HepG2 (cell line): ENCODE measurements around the gene RBBP8NL. TPM values are rescaled to one million over a fixed set of nuclear protein-coding genes. Genes with fewer than 3 reads are reported as not detected.

Experiments
- ATAC-seq: fragments of 200-7000 bp; cut with Tn5 transposase; 3 replicates; pipeline ENCODE4 v1.9.1; 2020; ENCODE audit warnings: mild to moderate bottlenecking, moderate library complexity
- BruUV-seq: library from RNA; stranded (reverse); fragments of 400-500 nt; replicated peaks from 2 replicates; lab custom pipeline; 2021; lab: Mats Ljungman, UMichigan
- CTCF ChIA-PET: fragments of 300-600 bp; formaldehyde crosslinking; extraction: SDS; loops from one replicate; lab custom pipeline; 2021; ENCODE audit warnings: low total read pairs, inconsistent platforms, low intra/inter-chr PET ratio; lab: Yijun Ruan, JAX
- POLR2A ChIA-PET: fragments of 350-600 bp; sonication (Branson Sonifier 250); formaldehyde crosslinking; loops from one replicate; lab custom pipeline; 2020; ENCODE audit warnings: antibody characterized with exemption, inconsistent platforms; lab: Yijun Ruan, JAX
- DNase-seq: peaks from one replicate; pipeline ENCODE4 v3.0.0-alpha.2; 2015; ENCODE audit warnings: low spot score
- FAIRE-seq: peaks from 3 replicates; lab custom pipeline; 2011; peaks lifted over from hg19 to GRCh38; lab: Jason Lieb, UNC
- H2AFZ ChIP-seq: one replicate; pipeline ENCODE4 v1.6.1; 2011; ENCODE audit warnings: low read length, inconsistent platforms
- H3K27ac ChIP-seq: fragments of 300-600 bp; 3 replicates; pipeline ENCODE4 v1.8.0; 2011; ENCODE audit warnings: mixed run types, mild to moderate bottlenecking, mixed read lengths, low read length, inconsistent platforms; ENCODE audit not compliant: insufficient read depth; ENCODE audit errors: extremely low read length
- H3K27me3 ChIP-seq, 2 experiments: fragments of 200-600 bp in 1 of 2; 2 replicates in 1 of 2; 3 replicates in 1 of 2; pipeline versions ENCODE4 v1.6.0 to v1.8.0; 2011; ENCODE audit warnings: low read length in 2 of 2, mild to moderate bottlenecking in 2 of 2, moderate library complexity in 2 of 2, inconsistent platforms in 1 of 2; ENCODE audit not compliant: insufficient read depth in 2 of 2, control insufficient read depth in 1 of 2
- H3K36me3 ChIP-seq, 2 experiments: fragments of 200-600 bp in 1 of 2; replicated peaks in 1 of 2; 2 replicates in 1 of 2; 3 replicates in 1 of 2; pipeline versions ENCODE4 v1.5.1 to v1.8.0; 2011; ENCODE audit warnings: low read length in 2 of 2, inconsistent platforms in 1 of 2; ENCODE audit not compliant: insufficient read depth in 2 of 2, control insufficient read depth in 1 of 2
- H3K4me1 ChIP-seq: 2 replicates; pipeline ENCODE4 v1.5.1; 2012; ENCODE audit warnings: low read length, inconsistent platforms; ENCODE audit not compliant: insufficient read depth
- H3K4me2 ChIP-seq: 2 replicates; pipeline ENCODE4 v1.6.0; 2011; ENCODE audit warnings: low read depth, low read length, inconsistent platforms
- H3K4me3 ChIP-seq, 3 experiments: fragments of 200-600 bp in 1 of 3; sonication (generic), shearing (Covaris generic) in 1 of 3; replicated peaks in 1 of 3; 2 replicates each; pipeline ENCODE4 v1.5.1; 2011 to 2016; ENCODE audit warnings: low read length in 3 of 3, inconsistent platforms in 2 of 3, low read depth in 2 of 3, mild to moderate bottlenecking in 2 of 3, control low read depth in 1 of 3, mixed read lengths in 1 of 3; ENCODE audit not compliant: insufficient read depth in 1 of 3
- H3K79me2 ChIP-seq: one replicate; pipeline ENCODE4 v1.6.1; 2011; ENCODE audit warnings: low read length, inconsistent platforms; ENCODE audit not compliant: insufficient read depth
- H3K9ac ChIP-seq: 2 replicates; pipeline ENCODE4 v1.6.0; 2011; ENCODE audit warnings: mild to moderate bottlenecking, low read depth, low read length, inconsistent platforms; ENCODE audit not compliant: insufficient read depth
- H3K9me3 ChIP-seq: 2 replicates; pipeline ENCODE4 v1.5.1; 2012; ENCODE audit warnings: mild to moderate bottlenecking, low read length
- H4K20me1 ChIP-seq: 2 replicates; pipeline ENCODE4 v1.6.0; 2011; ENCODE audit warnings: inconsistent platforms, mild to moderate bottlenecking, low read length, moderate library complexity; ENCODE audit not compliant: insufficient read depth
- AGO1 ChIP-seq: fragments of 200-400 bp; formaldehyde crosslinking; IDR thresholded peaks from 2 replicates; pipeline ENCODE4 v1.6.1; 2017; ENCODE audit warnings: mild to moderate bottlenecking, low read depth, low read length, moderate library complexity; ENCODE audit not compliant: poor library complexity, severe bottlenecking
- ARNTL ChIP-seq: sonication (generic); formaldehyde crosslinking; IDR thresholded peaks from 2 replicates; pipeline ENCODE4 v1.4.0; 2020; ENCODE audit warnings: mild to moderate bottlenecking, missing genetic modification reagents
- BRD4 ChIP-seq: sonication (generic); formaldehyde crosslinking; IDR thresholded peaks from 2 replicates; pipeline ENCODE4 v1.4.0; 2020; ENCODE audit warnings: missing genetic modification reagents
- CBX5 ChIP-seq: sonication (generic); formaldehyde crosslinking; IDR thresholded peaks from 2 replicates; pipeline ENCODE4 v1.4.0; 2020; ENCODE audit warnings: missing genetic modification reagents, borderline replicate concordance
- HIC2 ChIP-seq: sonication (generic); formaldehyde crosslinking; IDR thresholded peaks from 2 replicates; pipeline ENCODE4 v1.9.0; 2022; ENCODE audit warnings: low read depth, missing genetic modification reagents
- HNF4G ChIP-seq, 2 experiments: sonication (generic) in 1 of 2; formaldehyde crosslinking in 1 of 2; IDR thresholded peaks; 2 replicates each; pipeline versions ENCODE4 v1.4.0 to v1.6.1; 2011 to 2020; ENCODE audit warnings: borderline replicate concordance in 2 of 2, low read depth in 2 of 2, mild to moderate bottlenecking in 2 of 2, low read length in 1 of 2, missing genetic modification reagents in 1 of 2, moderate library complexity in 1 of 2
- PATZ1 ChIP-seq: sonication (generic); formaldehyde crosslinking; IDR thresholded peaks from 2 replicates; pipeline ENCODE4 v1.4.0; 2020; ENCODE audit warnings: missing genetic modification reagents
- PRMT3 ChIP-seq: sonication (generic); formaldehyde crosslinking; IDR thresholded peaks from 2 replicates; pipeline ENCODE4 v1.8.1; 2022; ENCODE audit warnings: low read depth, mild to moderate bottlenecking, moderate library complexity, missing genetic modification reagents, borderline replicate concordance
- TEAD3 ChIP-seq: optimal IDR thresholded peaks from 2 replicates; pipeline ENCODE3; 2016; ENCODE audit warnings: borderline replicate concordance
- YEATS4 ChIP-seq: sonication (generic); formaldehyde crosslinking; IDR thresholded peaks from 2 replicates; pipeline ENCODE4 v1.4.0; 2020; ENCODE audit warnings: missing genetic modification reagents, borderline replicate concordance
- ZBTB39 ChIP-seq: sonication (generic); formaldehyde crosslinking; IDR thresholded peaks from 2 replicates; pipeline ENCODE4 v1.5.0; 2020; ENCODE audit warnings: missing genetic modification reagents
- ZNF234 ChIP-seq: sonication (generic); formaldehyde crosslinking; conservative IDR thresholded peaks from 2 replicates; pipeline ENCODE4 v1.5.1; 2020; ENCODE audit warnings: mild to moderate bottlenecking, missing genetic modification reagents
- ZNF24 ChIP-seq: fragments of 450-650 bp; IDR thresholded peaks from 2 replicates; pipeline ENCODE4 v1.6.1; 2017; ENCODE audit warnings: antibody characterized with exemption, mild to moderate bottlenecking
- ZNF275 ChIP-seq: sonication (generic); formaldehyde crosslinking; IDR thresholded peaks from 2 replicates; pipeline ENCODE4 v1.8.0; 2022; ENCODE audit warnings: missing genetic modification reagents, mild to moderate bottlenecking, inconsistent platforms, borderline replicate concordance
- ZNF879 ChIP-seq: sonication (generic); formaldehyde crosslinking; IDR thresholded peaks from 2 replicates; pipeline ENCODE4 v1.8.1; 2023; ENCODE audit warnings: missing genetic modification reagents
- ZNF891 ChIP-seq: sonication (generic); formaldehyde crosslinking; IDR thresholded peaks from 2 replicates; pipeline ENCODE4 v1.5.0; 2020; ENCODE audit warnings: mild to moderate bottlenecking, missing genetic modification reagents
- WGBS: methylation state at CpG from one replicate; pipeline ENCODE4 v1.1.6; 2017; ENCODE audit warnings: low lambda C conversion rate; 5-methylcytosine and 5-hydroxymethylcytosine counted together
- in situ Hi-C: cut with HindIII; loops from 2 replicates; pipeline ENCODE4 v1.10.0; 2017; ENCODE audit warnings: low pct_unique_long_range_greater_than_20kb; ENCODE audit not compliant: extremely low pct_ligation_motif_present
- intact Hi-C: fragments of 100-400 bp; cut with micrococcal nuclease; formaldehyde crosslinking; loops from one replicate; pipeline ENCODE4 v1.10.0; 2022; ENCODE audit not compliant: unreplicated experiment
- polyA plus RNA-seq, 8 experiments: library from polyadenylated mRNA; depleted of rRNA in 3 of 8; stranded (reverse) in 7 of 8; unstranded in 1 of 8; fragments of >200 nt; fragmentation: Illumina TruSeq in 4 of 8; extraction: Trizol in 4 of 8; gene quantifications; 2 replicates each; pipeline versions ENCODE4 v1.2.1 to v1.2.3, GENCODE V29; 2011 to 2016; ENCODE audit warnings: low read depth in 4 of 8, missing spikeins in 1 of 8, mixed read lengths in 1 of 8; ENCODE audit not compliant: insufficient read depth in 1 of 8
- total RNA-seq, 5 experiments: library from RNA; depleted of rRNA; stranded (reverse); fragments of >200 nt; fragmentation: Illumina TruSeq; extraction: Trizol; gene quantifications; 2 replicates each; pipeline ENCODE4 v1.2.3, GENCODE V29; 2016; ENCODE audit warnings: low read depth in 1 of 5

Gene RBBP8NL
- total and polyA plus RNA-seq, 2 of the 13 experiments (the other 11 are each of a cell fraction or from before 2014, with no cell fraction given), result 0.69 to 0.86 TPM

DNA sequence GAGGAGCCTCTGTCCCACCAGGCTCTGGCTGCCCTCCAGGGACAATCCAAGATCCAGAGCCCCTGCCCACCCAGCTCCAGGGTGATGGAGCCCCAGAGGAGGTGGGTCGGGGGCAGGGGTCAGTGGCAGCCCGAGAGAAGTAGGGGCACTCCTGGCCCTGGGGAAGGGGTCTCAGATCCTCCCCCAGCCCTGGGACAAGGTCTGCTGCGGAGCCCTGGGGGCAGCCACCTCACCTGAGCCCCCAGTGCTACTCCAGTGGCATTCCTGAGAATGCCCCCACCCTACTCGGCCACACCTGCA lies 57.6 kb downstream of the RBBP8NL start:
- CTCF ChIA-PET, result interaction anchor here (2.5 kb wide), 1 partner anchor 68 kb away, joined by 10 read pairs; the partner anchor contains the start of gene ADRM1
- Histone ChIP-seq H3K27ac (peak overlapping the region; percentile 95), H3K4me1 (peaks cover 75% of the 10 kb centered on the region), H2AFZ (no peak overlapping the region), H3K27me3 (no peaks in the 10 kb centered on the region), H3K4me2 (peak overlapping the region; percentile 97), H3K36me3 (no peaks in the 10 kb centered on the region), H3K79me2 (peaks cover 22% of the 10 kb centered on the region), H3K9ac (peak overlapping the region; percentile 90), H4K20me1 (peaks cover 13% of the 10 kb centered on the region), H3K9me3 (no peaks in the 10 kb centered on the region), H3K4me3 (peak overlapping the region; percentile 65 to 95 (median 91))
- no CpG with 5 or more reads among the region's 4 CpGs for WGBS
- in situ Hi-C loops, result loop anchor here (5.0 kb wide), 1 partner anchor 67 kb away; the partner anchor contains the start of gene ADRM1
- FAIRE-seq, result no peak
- BruUV-seq, result no TSS peak
- POLR2A ChIA-PET, result interaction anchor here (0.6 to 10.1 kb wide), 12 partner anchors 13 to 584 kb away, joined by 3 to 187 read pairs (median 17); partner anchors contain the start of genes ADRM1, MTG2, OSBPL2 and RPS21
- DNase-seq, result no peak
- intact Hi-C loops, result loop anchor here (2.0 to 10.0 kb wide), 3 partner anchors 15 to 1595 kb away; partner anchors contain the start of genes MRGBP and ZNF512B
- no peak for ATAC-seq
- no peak for TF ChIP-seq HNF4G (IDR thresholded peaks at IDR 0.05; ENCODE audit: borderline replicate concordance, low read depth, low read length)
- TF ChIP-seq HNF4G (CRISPR knock-in tag; IDR thresholded peaks at IDR 0.05; ENCODE audit: borderline replicate concordance, low read depth), result no peak
- TF ChIP-seq HIC2 (CRISPR knock-in tag), result peak; percentile 56; the same call in 1 of the 2 replicates
- 0 out of 2 replicates have a peak, but pooled peaks have one; percentile 33 for TF ChIP-seq ZBTB39
- 0 out of 2 replicates have a peak, but pooled peaks have one; percentile 2 for TF ChIP-seq ARNTL
- TF ChIP-seq ZNF24, result no peak
- TF ChIP-seq ZNF879 (CRISPR knock-in tag), result 0 out of 2 replicates have a peak, but pooled peaks have one; percentile 25
- no peak for TF ChIP-seq ZNF234 (CRISPR knock-in tag)
- peak; percentile 12 for TF ChIP-seq TEAD3 (CRISPR knock-in tag)
- 0 out of 2 replicates have a peak, but pooled peaks have one; percentile 4 for TF ChIP-seq CBX5 (CRISPR knock-in tag)
- no peak; the same call in 1 of the 2 replicates for TF ChIP-seq ZNF275 (CRISPR knock-in tag)
- TF ChIP-seq ZNF891 (CRISPR knock-in tag), result 0 out of 2 replicates have a peak, but pooled peaks have one; percentile 5
- TF ChIP-seq YEATS4 (CRISPR knock-in tag), result 0 out of 2 replicates have a peak, but pooled peaks have one; percentile 14
- peak; percentile 51 for TF ChIP-seq AGO1
- peak; percentile 86 for TF ChIP-seq PATZ1
- no peak for TF ChIP-seq BRD4 (CRISPR knock-in tag)
- TF ChIP-seq PRMT3 (CRISPR knock-in tag), result 0 out of 2 replicates have a peak, but pooled peaks have one; percentile 24
